Neuronal stem cell (in vitro differentiated cells): ENCODE data around the gene UGT1A5.

ENCODE experiments used
- DNase-seq: peaks from one replicate; pipeline ENCODE4 v3.0.0-alpha.2; 2013; ENCODE audit warnings: low spot score
- H2AFZ ChIP-seq: one replicate; pipeline ENCODE4 v1.6.1; 2013; ENCODE audit warnings: mild to moderate bottlenecking, low read length, inconsistent platforms
- H2AK5ac ChIP-seq: 2 replicates; pipeline ENCODE4 v1.6.1; 2013; ENCODE audit warnings: low read depth, mild to moderate bottlenecking, inconsistent platforms, low read length, moderate library complexity, mixed read lengths
- H2BK120ac ChIP-seq: 2 replicates; pipeline ENCODE4 v1.6.1; 2013; ENCODE audit warnings: low read depth, mild to moderate bottlenecking, inconsistent platforms, low read length, moderate library complexity, mixed read lengths
- H2BK12ac ChIP-seq: one replicate; pipeline ENCODE4 v1.6.1; 2013; ENCODE audit warnings: low read length, inconsistent platforms
- H2BK15ac ChIP-seq: 2 replicates; pipeline ENCODE4 v1.6.1; 2013; ENCODE audit warnings: mild to moderate bottlenecking, low read length, inconsistent platforms, mixed read lengths
- H2BK5ac ChIP-seq: one replicate; pipeline ENCODE4 v1.6.1; 2013; ENCODE audit warnings: inconsistent platforms, mild to moderate bottlenecking, low read length, moderate library complexity
- H3K14ac ChIP-seq: one replicate; pipeline ENCODE4 v1.6.1; 2013; ENCODE audit warnings: low read length, inconsistent platforms
- H3K18ac ChIP-seq: 2 replicates; pipeline ENCODE4 v1.6.1; 2013; ENCODE audit warnings: low read length, inconsistent platforms
- H3K23ac ChIP-seq: 2 replicates; pipeline ENCODE4 v1.6.1; 2013; ENCODE audit warnings: low read depth, mild to moderate bottlenecking, mixed read lengths, low read length, inconsistent platforms; ENCODE audit not compliant: poor library complexity
- H3K27ac ChIP-seq: replicated peaks from 3 replicates; pipeline ENCODE4 v1.5.1; 2013; ENCODE audit warnings: low read length, inconsistent platforms
- H3K27me3 ChIP-seq, 3 experiments: 2 replicates each; pipeline ENCODE4 v1.6.1; 2013; ENCODE audit warnings: low read length in 3 of 3, mild to moderate bottlenecking in 2 of 3, inconsistent platforms in 1 of 3, low read depth in 1 of 3, mixed read lengths in 1 of 3, moderate library complexity in 1 of 3; ENCODE audit not compliant: control insufficient read depth in 3 of 3, insufficient read depth in 3 of 3
- H3K36me3 ChIP-seq, 2 donors: replicated peaks in 1 of 2; 2 replicates each; pipeline ENCODE4 v1.6.1; 2013; ENCODE audit warnings: low read length in 2 of 2; ENCODE audit not compliant: control insufficient read depth in 2 of 2, insufficient read depth in 2 of 2
- H3K4ac ChIP-seq: 2 replicates; pipeline ENCODE4 v1.6.1; 2013; ENCODE audit warnings: inconsistent platforms, mild to moderate bottlenecking, low read length, moderate library complexity
- H3K4me1 ChIP-seq, 2 donors: 1 replicate in 1 of 2; 2 replicates in 1 of 2; pipeline ENCODE4 v1.6.1; 2013; ENCODE audit warnings: low read length in 2 of 2, low read depth in 1 of 2; ENCODE audit not compliant: control insufficient read depth in 2 of 2, insufficient read depth in 1 of 2
- H3K4me2 ChIP-seq: one replicate; pipeline ENCODE4 v1.6.1; 2013; ENCODE audit warnings: mild to moderate bottlenecking, low read length, inconsistent platforms; ENCODE audit not compliant: insufficient read depth, poor library complexity, severe bottlenecking
- H3K4me3 ChIP-seq, 2 donors: 2 replicates each; pipeline ENCODE4 v1.5.1; 2013; ENCODE audit warnings: low read length in 2 of 2, mild to moderate bottlenecking in 2 of 2, inconsistent platforms in 1 of 2, moderate library complexity in 1 of 2
- H3K79me1 ChIP-seq: one replicate; pipeline ENCODE4 v1.6.1; 2013; ENCODE audit warnings: low read depth, mild to moderate bottlenecking, inconsistent platforms, low read length, moderate library complexity
- H3K9ac ChIP-seq: one replicate; pipeline ENCODE4 v1.6.1; 2013; ENCODE audit warnings: mild to moderate bottlenecking, low read depth, low read length, inconsistent platforms; ENCODE audit not compliant: poor library complexity
- H3K9me3 ChIP-seq, 2 donors: replicated peaks in 1 of 2; 2 replicates each; pipeline versions ENCODE3 to v1.6.1; 2013; ENCODE audit warnings: low read length in 2 of 2, mild to moderate bottlenecking in 2 of 2, inconsistent platforms in 1 of 2, low read depth in 1 of 2, mixed read lengths in 1 of 2, moderate library complexity in 1 of 2; ENCODE audit not compliant: control insufficient read depth in 2 of 2, insufficient read depth in 1 of 2
- H4K8ac ChIP-seq: one replicate; pipeline ENCODE4 v1.6.1; 2013; ENCODE audit warnings: low read depth, mild to moderate bottlenecking, inconsistent platforms, low read length, moderate library complexity
- H4K91ac ChIP-seq: one replicate; pipeline ENCODE4 v1.6.1; 2013; ENCODE audit warnings: low read length, low read depth, mild to moderate bottlenecking, inconsistent platforms; ENCODE audit not compliant: poor library complexity
- WGBS, 2 donors: extraction: QIAGEN DNeasy Blood & Tissue Kit; methylation state at CpG; one replicate each; pipeline ENCODE4 v1.1.7; 2013; ENCODE audit warnings: missing lambda C conversion rate in 2 of 2, mixed read lengths in 1 of 2; ENCODE audit not compliant: insufficient read length in 2 of 2, insufficient replicate concordance in 1 of 2; ENCODE audit errors: extremely low coverage in 2 of 2; 5-methylcytosine and 5-hydroxymethylcytosine counted together

The UGT1A5 gene

GRCh38 chr2:233707940-233708644, 4.6 kb upstream of the UGT1A5 start:
- Histone ChIP-seq H3K23ac (no peak overlapping the region), H3K9ac (no peak overlapping the region), H2BK15ac (no peak overlapping the region), H3K36me3 (no peaks in the 10 kb centered on the region), H3K9me3 (no peaks in the 10 kb centered on the region), H3K79me1 (no peaks in the 10 kb centered on the region), H4K91ac (no peak overlapping the region), H3K4ac (no peak overlapping the region), H3K4me1 (no peaks in the 10 kb centered on the region), H3K4me3 (no peak overlapping the region), H2AFZ (no peak overlapping the region), H3K14ac (no peak overlapping the region), H3K18ac (no peak overlapping the region), H2AK5ac (no peak overlapping the region), H2BK5ac (no peak overlapping the region), H2BK12ac (no peak overlapping the region), H3K4me2 (no peak overlapping the region), H3K27me3 (no peaks in the 10 kb centered on the region), H2BK120ac (no peak overlapping the region), H4K8ac (no peak overlapping the region), H3K27ac (no peak overlapping the region)
- no CpG with 5 or more reads among the region's 10 CpGs for WGBS, 2 donors
- DNase-seq, result no peak

DNA sequence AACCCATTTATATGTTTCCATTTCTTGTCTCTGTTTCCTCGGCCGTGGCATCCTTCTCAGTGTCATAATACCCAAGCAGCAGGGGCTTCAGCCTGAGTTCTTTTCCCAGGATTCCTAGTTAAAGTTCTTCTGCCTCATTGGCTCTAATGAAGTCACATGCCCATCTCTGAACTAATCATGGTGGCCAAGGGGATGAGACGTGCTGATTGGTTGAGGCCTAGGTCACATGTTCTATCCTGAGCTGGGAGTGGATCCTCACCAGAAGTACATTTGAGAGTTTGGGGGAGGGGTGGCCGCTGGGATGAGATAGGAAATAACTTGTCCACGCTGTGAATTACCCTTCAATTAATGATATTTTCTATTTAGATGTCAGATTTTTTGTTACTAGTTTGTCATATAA, 3.8 kb upstream of the UGT1A5 start:
- no peak overlapping the region for H3K4me3 ChIP-seq
- no peaks in the 10 kb centered on the region for H3K36me3 ChIP-seq
- no peaks in the 10 kb centered on the region for H3K9me3 ChIP-seq
- no peak overlapping the region for H3K27ac ChIP-seq
- no peak overlapping the region for H2BK120ac ChIP-seq
- peak overlapping the region; percentile 82 for H4K91ac ChIP-seq
- H2BK5ac ChIP-seq, result no peak overlapping the region
- H3K9ac ChIP-seq, result no peak overlapping the region
- no peak overlapping the region for H3K23ac ChIP-seq
- H3K14ac ChIP-seq, result no peak overlapping the region
- H3K27me3 ChIP-seq, result no peaks in the 10 kb centered on the region
- no peaks in the 10 kb centered on the region for H3K4me1 ChIP-seq
- peak overlapping the region; percentile 40 for H2AFZ ChIP-seq
- H2BK15ac ChIP-seq, result no peak overlapping the region
- no peaks in the 10 kb centered on the region for H3K79me1 ChIP-seq
- no peak overlapping the region for H3K18ac ChIP-seq
- H2BK12ac ChIP-seq, result no peak overlapping the region
- DNase-seq, result no peak
- no CpG with 5 or more reads among the region's 5 CpGs for WGBS, 2 donors
- no peak overlapping the region for H3K4ac ChIP-seq
- no peak overlapping the region for H2AK5ac ChIP-seq
- no peak overlapping the region for H3K4me2 ChIP-seq
- H4K8ac ChIP-seq, result no peak overlapping the region

- Histone ChIP-seq H3K4me3 (no peak overlapping the region), H3K4ac (no peak overlapping the region), H2AFZ (peak overlapping the region; percentile 6), H3K9ac (no peak overlapping the region), H3K4me2 (no peak overlapping the region), H2AK5ac (no peak overlapping the region), H2BK5ac (no peak overlapping the region), H3K27ac (no peak overlapping the region), H2BK120ac (no peak overlapping the region), H3K14ac (no peak overlapping the region), H3K79me1 (no peaks in the 10 kb centered on the region), H2BK15ac (peak overlapping the region; percentile 42), H4K8ac (no peak overlapping the region), H3K18ac (no peak overlapping the region), H2BK12ac (peak overlapping the region; percentile 4), H3K9me3 (no peaks in the 10 kb centered on the region), H3K23ac (no peak overlapping the region), H3K27me3 (no peaks in the 10 kb centered on the region), H3K4me1 (peaks cover 0 to under 1% of the 10 kb centered on the region in 2 donors), H3K36me3 (no peaks in the 10 kb centered on the region), H4K91ac (no peak overlapping the region)
- no CpG with 5 or more reads among the region's 11 CpGs for WGBS, 2 donors
- peak; percentile 69 for DNase-seq
Measured at GRCh38 chr2:233711312-233712008, 1.2 kb upstream of the UGT1A5 start.

DNA sequence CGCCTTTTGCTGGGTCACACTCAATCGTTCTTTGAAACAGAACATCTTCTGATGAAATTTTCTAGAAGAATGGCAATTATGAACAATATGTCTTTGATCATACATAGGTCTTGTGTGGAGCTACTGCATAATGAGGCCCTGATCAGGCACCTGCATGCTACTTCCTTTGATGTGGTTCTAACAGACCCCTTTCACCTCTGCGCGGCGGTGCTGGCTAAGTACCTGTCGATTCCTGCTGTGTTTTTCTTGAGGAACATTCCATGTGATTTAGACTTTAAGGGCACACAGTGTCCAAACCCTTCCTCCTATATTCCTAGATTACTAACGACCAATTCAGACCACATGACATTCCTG, 532 bp downstream of the UGT1A5 start:
- DNase-seq, result no peak
- no peak overlapping the region for H3K4me2 ChIP-seq
- H3K23ac ChIP-seq, result no peak overlapping the region
- H2AK5ac ChIP-seq, result no peak overlapping the region
- no peaks in the 10 kb centered on the region for H3K27me3 ChIP-seq
- H3K4me1 ChIP-seq, result peaks cover 0 to 7% of the 10 kb centered on the region in 2 donors
- H2BK120ac ChIP-seq, result no peak overlapping the region
- H4K91ac ChIP-seq, result no peak overlapping the region
- no peak overlapping the region for H2BK12ac ChIP-seq
- no peak overlapping the region for H3K27ac ChIP-seq
- no peak overlapping the region for H3K4me3 ChIP-seq
- no peaks in the 10 kb centered on the region for H3K79me1 ChIP-seq
- no peak overlapping the region for H3K4ac ChIP-seq
- H3K9me3 ChIP-seq, result no peaks in the 10 kb centered on the region
- H3K14ac ChIP-seq, result no peak overlapping the region
- no peak overlapping the region for H4K8ac ChIP-seq
- no peaks in the 10 kb centered on the region for H3K36me3 ChIP-seq
- H2BK5ac ChIP-seq, result no peak overlapping the region
- no peak overlapping the region for H2BK15ac ChIP-seq
- H2AFZ ChIP-seq, result no peak overlapping the region
- H3K9ac ChIP-seq, result no peak overlapping the region
- WGBS, 2 donors, result no CpG with 5 or more reads among the region's 7 CpGs
- H3K18ac ChIP-seq, result no peak overlapping the region
